Adipose tissue (tissue), 3 donors: Measurements from ENCODE around the gene BBS4. TPM values are rescaled to one million over a fixed set of nuclear protein-coding genes. Genes with fewer than 3 reads are reported as not detected.

Experiments used
- H3K27ac ChIP-seq: one replicate; pipeline ENCODE4 v1.5.1; 2013; ENCODE audit warnings: low read depth, low read length
- WGBS, 3 donors: extraction: QIAGEN DNeasy Blood & Tissue Kit; methylation state at CpG; one replicate each; pipeline ENCODE4 v1.1.7; 2013; 5-methylcytosine and 5-hydroxymethylcytosine counted together
- polyA plus RNA-seq, 3 donors: library from polyadenylated mRNA; stranded (reverse); fragments of 200-250 nt; gene quantifications; one replicate each; pipeline ENCODE4 v1.2.3, GENCODE V29; 2013
- donor health status: healthy with polysubstance abuse.
- donor health status: Bipolar disorder and iron deficiency.
- donor health status: healthy.

Gene BBS4
- polyA plus RNA-seq, 3 donors = 8.0 to 12.0 (median 10.0) TPM

GRCh38 chr15:72784456-72784876, 98.5 kb downstream of the BBS4 start:
- 28 to 46% (median 40%) methylated on average over 7 of the region's 7 CpGs for WGBS, 3 donors
- H3K27ac ChIP-seq = no peak overlapping the region

GRCh38 chr15:72785432-72785831, 99.4 kb downstream of the BBS4 start:
- no peak overlapping the region for H3K27ac ChIP-seq
- WGBS, 3 donors = 68 to 77% (median 72%) methylated on average over 4 of the region's 4 CpGs

DNA sequence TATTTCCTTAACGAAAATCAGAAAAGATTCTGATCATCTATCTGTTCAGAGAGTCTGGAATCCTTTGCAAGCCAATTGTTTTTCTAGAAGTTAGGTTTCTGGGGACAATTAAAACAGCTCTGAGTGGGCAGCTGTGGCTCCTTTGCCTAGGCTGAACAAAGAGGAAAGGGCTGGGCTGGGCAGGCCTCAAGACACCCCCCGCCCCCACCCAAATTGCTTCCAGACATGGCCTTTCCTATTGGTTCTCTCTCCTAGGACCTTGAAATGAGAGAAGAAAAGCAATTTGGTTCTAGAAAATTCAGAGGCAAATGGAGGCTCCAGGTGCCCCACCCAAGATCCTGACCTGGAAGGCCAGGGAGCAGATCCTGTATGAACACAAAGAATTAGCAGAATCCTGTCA, 99.8 kb downstream of the BBS4 start:
- H3K27ac ChIP-seq = no peak overlapping the region
- 84 to 95% (median 93%) methylated on average over 2 of the region's 2 CpGs for WGBS, 3 donors

DNA sequence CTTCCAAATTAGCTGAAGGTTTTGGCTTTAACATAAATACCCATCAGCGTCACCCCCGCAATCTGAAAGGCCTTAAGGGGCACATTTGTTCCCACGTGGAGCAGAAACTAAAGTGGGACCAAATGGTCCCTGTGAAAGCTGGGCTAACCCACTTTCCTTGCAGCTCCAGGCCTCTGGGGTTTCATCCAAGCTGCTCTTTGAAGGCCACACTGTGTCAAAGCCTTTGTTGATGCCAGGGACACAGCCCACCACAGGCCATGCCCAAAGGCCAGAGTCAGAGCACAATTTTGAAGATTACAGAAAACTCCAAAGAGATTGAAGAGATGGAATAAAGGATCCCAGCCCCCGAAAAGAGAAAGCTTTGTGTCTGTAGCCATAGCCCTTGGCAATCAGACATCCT, 100.2 kb downstream of the BBS4 start:
- no peak overlapping the region for H3K27ac ChIP-seq
- 87 to 93% (median 89%) methylated on average over 4 of the region's 4 CpGs for WGBS, 3 donors

- WGBS, 3 donors = 84 to 89% (median 86%) methylated on average over 8 of the region's 8 CpGs
- H3K27ac ChIP-seq = no peak overlapping the region
These were observed 100.8 kb downstream of the BBS4 start for GRCh38 chr15:72786676-72787345.

DNA sequence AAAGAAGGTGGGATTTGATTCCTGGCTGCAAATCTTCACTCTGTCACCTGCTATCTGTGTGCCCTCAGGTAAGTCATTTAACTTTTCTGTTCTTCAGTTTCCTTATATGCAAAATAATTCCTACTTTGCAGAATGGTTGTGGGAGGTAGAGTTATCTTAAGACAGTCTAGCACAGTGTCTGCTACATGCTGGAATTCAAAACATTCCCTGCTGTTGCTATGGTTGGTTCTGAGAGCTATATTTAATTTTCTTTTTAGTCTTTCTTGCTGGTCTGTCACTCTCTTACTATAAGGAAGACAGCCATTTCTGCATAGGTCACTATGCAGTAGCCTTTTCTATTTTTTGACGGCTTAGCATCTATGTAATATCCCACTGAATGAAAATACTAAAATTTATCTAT, 101.5 kb downstream of the BBS4 start:
- no peak overlapping the region for H3K27ac ChIP-seq
- 81 to 88% (median 83%) methylated on average over 1 of the region's 1 CpG for WGBS, 3 donors

Other genes with a start within 250 kb of the BBS4 start
- gene ARIH1, start 211.9 kb upstream of the BBS4 start, polyA plus RNA-seq = 10 to 100 TPM; 13.0 to 31.7 (median 25.0) TPM
- gene GOLGA6B, start 31.5 kb upstream of the BBS4 start, polyA plus RNA-seq = not detected
- gene HIGD2B, start within 50 bp of the BBS4 start, polyA plus RNA-seq = under 1 TPM in 1 of 3 donors, not detected in 2; 0.09 TPM
- gene ADPGK, start 97.6 kb downstream of the BBS4 start, polyA plus RNA-seq = 10 to 100 TPM; 20.6 to 36.7 (median 21.6) TPM